ENCODE data around the gene NCKAP1. TPM values are rescaled to one million over a fixed set of nuclear protein-coding genes. Genes with fewer than 3 reads are reported as not detected.
A peak's percentile ranks its signal among the peaks of the same experiment; 100 is the strongest.
"Not testable (repeated sequence)": the region's sequence is repeated elsewhere in the genome, so short reads cannot be mapped to it uniquely, and the experiment has no call there.

Gene NCKAP1
- total RNA-seq, 1 donor from 2014 or later = 13.2 TPM

- H3K9me3 Mint-ChIP-seq = no peaks in the 10 kb centered on the region
- no peaks in the 10 kb centered on the region for H3K36me3 Mint-ChIP-seq (ENCODE audit: low read depth)
Measured at GRCh38 chr2:183060571-183061231, 22.4 kb upstream of the NCKAP1 start.

GRCh38 chr2:183059561-183059960 lies 21.3 kb upstream of the NCKAP1 start:
- Mint-ChIP-seq H3K36me3 (ENCODE audit: low read depth) (no peaks in the 10 kb centered on the region), H3K4me1 (ENCODE audit: low read depth) (peaks cover 6% of the 10 kb centered on the region), H3K27me3 (ENCODE audit: low read depth) (peaks cover 8% of the 10 kb centered on the region), H3K27ac (no peak overlapping the region), H3K9me3 (no peaks in the 10 kb centered on the region), H3K4me3 (ENCODE audit: low read depth) (no peak overlapping the region)
- intact Hi-C loops (cut with micrococcal nuclease) = no loop called here
- no peak for DNase-seq (ENCODE audit: low spot score)

More at GRCh38 chr2:183060571-183061231, 22.4 kb upstream of the NCKAP1 start:
- no peak for DNase-seq (ENCODE audit: low spot score)
- Mint-ChIP-seq H3K27me3 (ENCODE audit: low read depth) (peaks cover 6% of the 10 kb centered on the region), H3K27ac (no peak overlapping the region), H3K4me3 (ENCODE audit: low read depth) (no peak overlapping the region), H3K4me1 (ENCODE audit: low read depth) (peaks cover 6% of the 10 kb centered on the region)
- intact Hi-C loops (cut with micrococcal nuclease) = no loop called here

DNA sequence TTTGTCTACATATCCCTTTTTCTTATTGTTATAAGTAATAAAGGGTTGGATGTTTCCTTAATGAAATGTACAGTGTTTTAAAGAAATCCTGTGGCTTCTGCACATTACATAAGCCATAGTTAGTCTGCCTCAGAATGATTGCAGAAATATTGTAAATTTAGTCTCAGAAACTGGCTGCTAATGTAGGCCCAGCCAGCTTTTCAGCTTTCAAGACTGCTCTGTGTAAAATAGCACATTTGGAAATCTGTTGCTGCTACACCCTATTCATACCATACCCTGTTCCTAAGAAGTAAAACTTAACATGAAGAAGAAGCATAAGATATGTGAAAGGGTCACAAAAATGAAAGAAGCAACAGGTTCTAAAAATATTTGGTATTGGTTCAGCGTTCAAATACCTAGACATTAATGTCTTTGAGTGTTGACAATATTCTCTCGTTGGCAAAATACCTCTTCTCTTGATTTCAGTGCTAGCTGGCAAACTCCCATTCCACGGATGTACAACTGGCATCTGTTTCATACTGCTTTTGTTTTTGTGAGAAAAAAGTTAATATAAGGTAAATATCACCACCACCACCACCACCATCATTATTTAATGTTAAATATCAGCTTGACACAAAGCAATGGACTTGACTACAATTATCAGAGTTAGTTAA lies 19.2 kb upstream of the NCKAP1 start:
- H3K27ac Mint-ChIP-seq = no peak overlapping the region
- H3K9me3 Mint-ChIP-seq = no peaks in the 10 kb centered on the region
- no peak overlapping the region for H3K4me3 Mint-ChIP-seq (ENCODE audit: low read depth)
- peaks cover 6% of the 10 kb centered on the region for H3K4me1 Mint-ChIP-seq (ENCODE audit: low read depth)
- peaks cover 13% of the 10 kb centered on the region for H3K27me3 Mint-ChIP-seq (ENCODE audit: low read depth)
- no peaks in the 10 kb centered on the region for H3K36me3 Mint-ChIP-seq (ENCODE audit: low read depth)
- no peak for DNase-seq (ENCODE audit: low spot score)
- intact Hi-C loops (cut with micrococcal nuclease) = no loop called here

DNA sequence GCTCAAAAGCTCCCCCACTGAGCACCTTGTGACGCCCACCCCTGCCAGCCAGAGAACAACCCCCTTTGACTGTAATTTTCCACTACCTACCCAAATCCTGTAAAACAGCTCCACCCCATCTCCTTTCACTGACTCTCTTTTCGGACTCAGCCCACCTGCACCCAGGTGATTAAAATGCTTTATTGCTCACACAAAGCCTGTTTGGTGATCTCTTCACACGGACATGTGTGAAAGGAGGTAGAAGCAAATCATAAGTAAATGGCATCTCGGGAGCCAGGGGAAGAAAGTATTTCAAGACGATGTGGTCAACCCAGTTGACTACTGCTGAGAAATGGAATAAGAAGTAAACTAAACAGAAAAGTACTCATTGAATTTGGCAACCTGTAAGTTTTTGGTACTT lies 11.2 kb upstream of the NCKAP1 start:
- Mint-ChIP-seq H3K4me3 (ENCODE audit: low read depth) (no peak overlapping the region), H3K4me1 (ENCODE audit: low read depth) (no peaks in the 10 kb centered on the region), H3K9me3 (no peaks in the 10 kb centered on the region), H3K36me3 (ENCODE audit: low read depth) (no peaks in the 10 kb centered on the region), H3K27me3 (ENCODE audit: low read depth) (peaks cover 30% of the 10 kb centered on the region), H3K27ac (no peak overlapping the region)
- intact Hi-C loops (cut with micrococcal nuclease) = no loop called here
- no peak for DNase-seq (ENCODE audit: low spot score)

GRCh38 chr2:183047486-183048125 lies 9.3 kb upstream of the NCKAP1 start:
- peaks cover 32% of the 10 kb centered on the region for H3K27me3 Mint-ChIP-seq (ENCODE audit: low read depth)
- H3K36me3 Mint-ChIP-seq (ENCODE audit: low read depth); H3K9me3 Mint-ChIP-seq; H3K4me1 Mint-ChIP-seq (ENCODE audit: low read depth); intact Hi-C loops (cut with micrococcal nuclease); H3K4me3 Mint-ChIP-seq (ENCODE audit: low read depth); H3K27ac Mint-ChIP-seq; DNase-seq (ENCODE audit: low spot score): not testable (repeated sequence)

DNA sequence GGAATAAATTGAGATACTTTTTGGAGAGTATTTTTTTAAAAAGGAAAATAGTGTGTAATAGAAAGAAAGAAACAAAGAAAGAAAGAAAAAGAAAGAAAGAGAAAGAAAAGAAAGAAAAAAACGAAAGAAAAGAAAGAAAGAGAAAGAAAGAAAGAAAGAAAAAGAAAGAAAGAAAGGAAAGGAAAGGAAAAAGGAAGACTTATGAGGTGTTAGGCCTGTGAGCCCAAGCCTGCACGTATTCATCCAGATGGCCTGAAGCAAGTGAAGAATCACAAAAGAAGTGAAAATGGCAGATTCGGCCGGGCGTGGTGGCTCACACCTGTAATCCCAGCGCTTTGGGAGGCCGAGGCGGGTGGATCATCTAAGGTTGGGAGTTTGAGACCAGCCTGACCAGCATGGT lies 5.3 kb upstream of the NCKAP1 start:
- H3K27me3 Mint-ChIP-seq (ENCODE audit: low read depth) = peaks cover 53% of the 10 kb centered on the region
- H3K4me3 Mint-ChIP-seq (ENCODE audit: low read depth); H3K9me3 Mint-ChIP-seq; intact Hi-C loops (cut with micrococcal nuclease); DNase-seq (ENCODE audit: low spot score); H3K27ac Mint-ChIP-seq; H3K36me3 Mint-ChIP-seq (ENCODE audit: low read depth); H3K4me1 Mint-ChIP-seq (ENCODE audit: low read depth): not testable (repeated sequence)

DNA sequence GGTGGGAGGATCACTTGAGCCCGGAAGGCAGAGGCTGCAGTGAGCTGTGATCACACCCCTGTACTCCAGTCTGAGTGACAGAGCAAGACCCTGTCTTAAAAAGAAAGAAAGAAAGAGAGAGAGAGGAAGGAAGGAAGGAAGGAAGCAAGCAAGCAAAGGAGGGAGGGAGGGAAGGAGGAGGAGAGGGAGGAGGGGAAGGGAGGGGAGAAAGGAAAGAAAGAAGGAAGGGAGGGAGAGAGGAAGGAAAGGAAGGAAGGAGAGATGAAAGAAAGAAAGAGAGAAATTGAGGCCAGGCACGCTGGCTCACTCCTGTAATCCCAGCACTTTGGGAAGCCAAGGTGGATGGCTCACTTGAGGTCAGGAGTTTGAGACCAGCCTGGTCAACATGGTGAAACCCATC lies 2.3 kb upstream of the NCKAP1 start:
- Mint-ChIP-seq H3K4me1 (ENCODE audit: low read depth) (peaks cover 19% of the 10 kb centered on the region), H3K27me3 (ENCODE audit: low read depth) (peaks cover 62% of the 10 kb centered on the region), H3K9me3 (no peaks in the 10 kb centered on the region), H3K36me3 (ENCODE audit: low read depth) (no peaks in the 10 kb centered on the region), H3K27ac (no peak overlapping the region), H3K4me3 (ENCODE audit: low read depth) (no peak overlapping the region)
- no peak for DNase-seq (ENCODE audit: low spot score)
- intact Hi-C loops (cut with micrococcal nuclease) = no loop called here

GRCh38 chr2:183037553-183038340 lies 510 bp downstream of the NCKAP1 start:
- Mint-ChIP-seq H3K27ac (peak overlapping the region; percentile 12), H3K9me3 (no peaks in the 10 kb centered on the region), H3K36me3 (ENCODE audit: low read depth) (no peaks in the 10 kb centered on the region), H3K27me3 (ENCODE audit: low read depth) (peaks cover 69% of the 10 kb centered on the region), H3K4me3 (ENCODE audit: low read depth) (peak overlapping the region; percentile 75), H3K4me1 (ENCODE audit: low read depth) (peaks cover 22% of the 10 kb centered on the region)
- intact Hi-C loops (cut with micrococcal nuclease) = loop anchor here (1.0 to 10.0 kb wide), 5 partner anchors 41 to 321 kb away; partner anchors contain the start of genes DNAJC10, DUSP19 and NUP35
- peak; percentile 27 for DNase-seq (ENCODE audit: low spot score)

DNA sequence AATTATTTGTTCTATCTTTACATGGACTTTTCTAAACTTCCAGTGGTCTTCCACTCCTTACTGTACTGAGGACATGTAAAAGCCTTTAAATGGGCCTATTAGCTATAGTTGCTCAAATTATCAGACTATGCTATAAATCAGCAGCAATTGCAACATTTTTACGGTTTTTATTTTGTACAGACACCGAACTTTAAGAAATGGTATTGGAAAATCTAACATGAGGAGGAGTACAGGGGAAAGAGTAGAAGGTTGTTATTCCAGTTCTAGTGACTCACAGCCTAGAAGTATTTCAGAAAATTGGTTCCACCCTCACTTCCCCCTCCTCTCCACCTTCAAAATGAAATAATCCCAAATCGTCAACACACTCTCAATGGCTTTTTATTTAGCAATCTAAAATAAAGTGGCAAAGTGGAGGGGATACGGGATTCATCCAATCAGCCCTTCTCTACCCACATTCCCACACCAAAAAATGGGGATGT lies 1.1 kb downstream of the NCKAP1 start:
- Mint-ChIP-seq H3K36me3 (ENCODE audit: low read depth) (no peaks in the 10 kb centered on the region), H3K27ac (peak overlapping the region; percentile 12), H3K4me3 (ENCODE audit: low read depth) (peak overlapping the region; percentile 75), H3K4me1 (ENCODE audit: low read depth) (peaks cover 22% of the 10 kb centered on the region), H3K27me3 (ENCODE audit: low read depth) (peaks cover 67% of the 10 kb centered on the region), H3K9me3 (no peaks in the 10 kb centered on the region)
- intact Hi-C loops (cut with micrococcal nuclease) = loop anchor here (5.0 to 10.0 kb wide), 2 partner anchors 85 to 178 kb away; no protein-coding TSS in a partner anchor
- no peak for DNase-seq (ENCODE audit: low spot score)

DNA sequence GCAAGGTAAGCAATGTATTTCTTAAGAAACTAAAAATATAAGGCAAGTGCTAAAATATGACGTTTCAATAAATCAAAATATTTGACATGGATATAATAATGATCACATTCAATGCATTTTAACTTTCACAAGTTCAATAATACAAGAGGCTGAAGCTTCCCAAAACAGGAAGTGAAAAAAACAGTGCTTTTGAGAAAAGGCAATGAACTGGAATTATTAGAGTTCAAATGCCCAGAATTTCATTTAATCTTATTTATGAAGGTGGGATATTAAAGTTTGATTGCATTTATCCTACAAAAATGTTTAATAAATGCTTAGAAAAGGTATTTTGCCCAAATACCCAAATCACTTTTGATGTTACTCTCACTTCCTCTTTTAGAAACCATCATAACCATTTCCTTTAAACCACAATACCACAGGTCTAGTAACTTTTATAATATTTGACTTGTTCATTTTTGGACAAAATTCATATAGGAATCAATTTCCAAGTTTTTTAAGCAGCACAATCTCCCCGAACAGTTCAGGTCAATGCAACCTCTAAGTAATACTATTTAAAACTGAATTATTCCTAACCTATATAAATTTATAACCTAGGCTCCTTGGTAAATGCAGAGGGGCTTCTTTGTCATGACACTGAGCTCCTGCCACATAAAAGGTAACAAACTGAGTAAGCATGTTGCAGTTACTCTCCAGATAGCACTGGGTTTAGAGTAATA lies 2.1 kb downstream of the NCKAP1 start:
- no peak overlapping the region for H3K4me3 Mint-ChIP-seq (ENCODE audit: low read depth)
- no peak overlapping the region for H3K27ac Mint-ChIP-seq
- H3K36me3 Mint-ChIP-seq (ENCODE audit: low read depth) = no peaks in the 10 kb centered on the region
- H3K27me3 Mint-ChIP-seq (ENCODE audit: low read depth) = peaks cover 71% of the 10 kb centered on the region
- intact Hi-C loops (cut with micrococcal nuclease) = loop anchor here (5.0 to 10.0 kb wide), 2 partner anchors 84 to 179 kb away; no protein-coding TSS in a partner anchor
- no peaks in the 10 kb centered on the region for H3K9me3 Mint-ChIP-seq
- no peak for DNase-seq (ENCODE audit: low spot score)
- H3K4me1 Mint-ChIP-seq (ENCODE audit: low read depth) = peaks cover 22% of the 10 kb centered on the region

DNA sequence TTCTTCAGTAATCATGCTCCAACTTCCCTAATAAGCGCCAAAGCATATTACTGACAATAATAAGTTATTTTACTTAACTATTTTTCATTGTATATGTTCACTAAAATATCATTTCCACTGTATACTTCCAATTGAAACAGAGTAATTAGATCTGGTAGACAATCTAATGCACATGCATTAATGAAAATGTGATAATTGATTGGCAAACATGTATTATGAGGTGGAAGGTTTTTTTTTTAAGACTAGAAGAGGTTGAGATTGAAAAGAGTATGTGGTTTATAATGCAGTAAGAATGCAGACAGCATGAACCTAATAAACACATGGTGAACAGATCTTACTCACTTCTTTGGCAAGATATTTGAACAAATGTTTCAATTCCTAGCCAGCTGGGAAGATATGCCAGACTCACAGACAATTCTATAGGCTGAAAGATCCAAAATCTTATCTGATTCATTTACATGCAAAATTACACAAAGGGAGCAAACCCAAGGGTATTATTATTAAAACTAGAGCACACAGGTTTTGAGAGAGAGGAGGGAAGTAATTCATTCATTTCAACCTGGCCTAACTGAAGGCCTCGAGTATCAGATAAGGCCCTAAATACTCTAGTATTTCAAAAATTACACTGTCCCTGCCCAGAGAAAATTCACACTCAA lies 2.8 kb downstream of the NCKAP1 start:
- intact Hi-C loops (cut with micrococcal nuclease) = loop anchor here (5.0 to 10.0 kb wide), 2 partner anchors 83 to 179 kb away; no protein-coding TSS in a partner anchor
- H3K9me3 Mint-ChIP-seq = no peaks in the 10 kb centered on the region
- H3K36me3 Mint-ChIP-seq (ENCODE audit: low read depth) = no peaks in the 10 kb centered on the region
- H3K4me3 Mint-ChIP-seq (ENCODE audit: low read depth) = no peak overlapping the region
- no peak overlapping the region for H3K27ac Mint-ChIP-seq
- H3K4me1 Mint-ChIP-seq (ENCODE audit: low read depth) = peaks cover 22% of the 10 kb centered on the region
- peaks cover 72% of the 10 kb centered on the region for H3K27me3 Mint-ChIP-seq (ENCODE audit: low read depth)
- no peak for DNase-seq (ENCODE audit: low spot score)
